Caco-2 (cell line): ENCODE measurements around the gene HKDC1. TPM values are rescaled to one million over a fixed set of nuclear protein-coding genes. Genes with fewer than 3 reads are reported as not detected.
"Not testable (repeated sequence)": the region's sequence is repeated elsewhere in the genome, so short reads cannot be mapped to it uniquely, and the experiment has no call there.

Source experiments
- BruUV-seq: library from RNA; stranded (reverse); fragments of 400-500 nt; replicated peaks from 2 replicates; lab custom pipeline; 2021; lab: Mats Ljungman, UMichigan
- CTCF ChIA-PET: fragments of 300-600 bp; sonication (Branson Sonifier 250); formaldehyde crosslinking; loops from one replicate; lab custom pipeline; 2022; ENCODE audit warnings: antibody characterized with exemption; lab: Charles Lee
- POLR2A ChIA-PET: fragments of 300-600 bp; sonication (Branson Sonifier 250); formaldehyde crosslinking; loops from one replicate; lab custom pipeline; 2022; ENCODE audit warnings: antibody characterized with exemption; lab: Charles Lee
- DNase-seq, 2 experiments: peaks; one replicate each; pipeline versions ENCODE4 v3.0.0 to v3.0.0-alpha.2; 2020 to 2022
- H3K27me3 ChIP-seq: replicated peaks from 2 replicates; pipeline ENCODE4 v1.6.0; 2011; ENCODE audit warnings: low read length; ENCODE audit not compliant: control insufficient read depth, insufficient read depth
- H3K36me3 ChIP-seq: 2 replicates; pipeline ENCODE4 v1.5.1; 2011; ENCODE audit warnings: low read length; ENCODE audit not compliant: control insufficient read depth, insufficient read depth
- H3K4me1 ChIP-seq: fragments of 250-450 bp; sonication (Bioruptor Pico); 2 replicates; pipeline ENCODE4 v1.5.1; 2020; ENCODE audit warnings: mild to moderate bottlenecking
- H3K4me3 ChIP-seq: 2 replicates; pipeline ENCODE4 v1.5.1; 2011; ENCODE audit warnings: low read depth, mild to moderate bottlenecking, control low read depth, low read length
- H3K9me3 ChIP-seq: fragments of 250-450 bp; sonication (Bioruptor Pico); 2 replicates; pipeline ENCODE4 v1.5.1; 2020; ENCODE audit warnings: mild to moderate bottlenecking, moderate library complexity
- H3K27ac Mint-ChIP-seq: one replicate; pipeline ENCODE4 v1.8.0; 2022; ENCODE audit warnings: mixed read lengths; ENCODE audit not compliant: unreplicated experiment
- H3K27me3 Mint-ChIP-seq: one replicate; pipeline ENCODE4 v1.8.0; 2022; ENCODE audit warnings: mixed read lengths; ENCODE audit not compliant: insufficient read depth, unreplicated experiment
- H3K36me3 Mint-ChIP-seq: one replicate; pipeline ENCODE4 v1.8.0; 2022; ENCODE audit warnings: mild to moderate bottlenecking, mixed read lengths; ENCODE audit not compliant: insufficient read depth, unreplicated experiment
- H3K4me1 Mint-ChIP-seq: one replicate; pipeline ENCODE4 v1.8.0; 2022; ENCODE audit warnings: low read depth, mixed read lengths; ENCODE audit not compliant: unreplicated experiment
- H3K4me3 Mint-ChIP-seq: one replicate; pipeline ENCODE4 v1.8.0; 2022; ENCODE audit warnings: mild to moderate bottlenecking, moderate library complexity, mixed read lengths; ENCODE audit not compliant: unreplicated experiment
- H3K9me3 Mint-ChIP-seq: one replicate; pipeline ENCODE4 v1.8.0; 2022; ENCODE audit warnings: mixed read lengths; ENCODE audit not compliant: unreplicated experiment
- intact Hi-C: fragments of 100-400 bp; cut with micrococcal nuclease; formaldehyde crosslinking; loops from one replicate; pipeline ENCODE4 v1.10.0; 2022; ENCODE audit not compliant: unreplicated experiment
- total RNA-seq: library from RNA; stranded (reverse); gene quantifications from 2 replicates; pipeline ENCODE4 v1.2.3, GENCODE V29; 2022
- TF ChIP-seq, protein P1 (sequence below), 2 experiments: fragments of 200-600 bp in 1 of 2; IDR thresholded peaks; 1 replicate in 1 of 2; 2 replicates in 1 of 2; pipeline versions ENCODE4 v1.5.1 to v1.8.0; 2011 to 2022; ENCODE audit warnings: antibody characterized with exemption in 1 of 2, control low read depth in 1 of 2, inconsistent platforms in 1 of 2, low read depth in 1 of 2, low read length in 1 of 2, mild to moderate bottlenecking in 1 of 2, moderate library complexity in 1 of 2; ENCODE audit not compliant: insufficient read depth in 1 of 2, severe bottlenecking in 1 of 2, unreplicated experiment in 1 of 2

Gene HKDC1
- total RNA-seq, 1 experiment from 2014 or later, result 24.5 TPM

DNA sequence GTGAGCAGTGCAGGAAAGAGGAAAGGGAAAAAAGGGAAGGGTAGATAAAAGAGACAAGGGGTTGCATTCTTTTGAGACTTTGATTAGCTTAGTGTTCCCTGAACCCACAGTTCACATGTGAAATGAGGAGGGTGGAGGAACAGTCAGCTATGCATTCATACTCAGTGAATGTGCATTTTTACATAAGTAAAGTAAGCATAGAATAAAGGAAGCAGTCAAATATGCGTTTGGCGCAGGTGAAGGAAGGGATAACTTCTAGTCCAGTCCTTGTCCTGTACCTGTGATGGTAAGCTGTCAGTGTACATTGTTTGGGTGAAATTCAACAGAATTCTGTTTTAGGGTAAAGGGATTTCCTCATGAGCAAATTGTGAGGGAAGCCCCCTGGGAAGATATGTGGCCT lies 86.3 kb downstream of the HKDC1 start:
- H3K27me3 Mint-ChIP-seq, result no peaks in the 10 kb centered on the region
- no TSS peak for BruUV-seq
- Histone ChIP-seq H3K27me3 (no peaks in the 10 kb centered on the region), H3K9me3 (no peaks in the 10 kb centered on the region), H3K36me3 (no peaks in the 10 kb centered on the region), H3K4me1 (peaks cover 4% of the 10 kb centered on the region), H3K4me3 (no peak overlapping the region)
- intact Hi-C loops, result no loop called here
- H3K27ac Mint-ChIP-seq, result no peak overlapping the region
- H3K9me3 Mint-ChIP-seq, result no peaks in the 10 kb centered on the region
- H3K4me1 Mint-ChIP-seq, result peaks cover 7% of the 10 kb centered on the region
- no peak for DNase-seq
- no peaks in the 10 kb centered on the region for H3K36me3 Mint-ChIP-seq
- POLR2A ChIA-PET, result no interaction called here
- CTCF ChIA-PET, result interaction anchor here (1.0 to 1.6 kb wide), 2 partner anchors 21 to 72 kb away, joined by 3 read pairs; no protein-coding TSS in a partner anchor
- TF ChIP-seq, protein P1, sequence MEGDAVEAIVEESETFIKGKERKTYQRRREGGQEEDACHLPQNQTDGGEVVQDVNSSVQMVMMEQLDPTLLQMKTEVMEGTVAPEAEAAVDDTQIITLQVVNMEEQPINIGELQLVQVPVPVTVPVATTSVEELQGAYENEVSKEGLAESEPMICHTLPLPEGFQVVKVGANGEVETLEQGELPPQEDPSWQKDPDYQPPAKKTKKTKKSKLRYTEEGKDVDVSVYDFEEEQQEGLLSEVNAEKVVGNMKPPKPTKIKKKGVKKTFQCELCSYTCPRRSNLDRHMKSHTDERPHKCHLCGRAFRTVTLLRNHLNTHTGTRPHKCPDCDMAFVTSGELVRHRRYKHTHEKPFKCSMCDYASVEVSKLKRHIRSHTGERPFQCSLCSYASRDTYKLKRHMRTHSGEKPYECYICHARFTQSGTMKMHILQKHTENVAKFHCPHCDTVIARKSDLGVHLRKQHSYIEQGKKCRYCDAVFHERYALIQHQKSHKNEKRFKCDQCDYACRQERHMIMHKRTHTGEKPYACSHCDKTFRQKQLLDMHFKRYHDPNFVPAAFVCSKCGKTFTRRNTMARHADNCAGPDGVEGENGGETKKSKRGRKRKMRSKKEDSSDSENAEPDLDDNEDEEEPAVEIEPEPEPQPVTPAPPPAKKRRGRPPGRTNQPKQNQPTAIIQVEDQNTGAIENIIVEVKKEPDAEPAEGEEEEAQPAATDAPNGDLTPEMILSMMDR (IDR thresholded peaks at IDR 0.05; ENCODE audit: insufficient read depth in 1 of 2, low read depth in 1 of 2, low read length in 1 of 2, severe bottlenecking in 1 of 2, unreplicated experiment in 1 of 2), result no peak
- H3K4me3 Mint-ChIP-seq, result no peak overlapping the region

DNA sequence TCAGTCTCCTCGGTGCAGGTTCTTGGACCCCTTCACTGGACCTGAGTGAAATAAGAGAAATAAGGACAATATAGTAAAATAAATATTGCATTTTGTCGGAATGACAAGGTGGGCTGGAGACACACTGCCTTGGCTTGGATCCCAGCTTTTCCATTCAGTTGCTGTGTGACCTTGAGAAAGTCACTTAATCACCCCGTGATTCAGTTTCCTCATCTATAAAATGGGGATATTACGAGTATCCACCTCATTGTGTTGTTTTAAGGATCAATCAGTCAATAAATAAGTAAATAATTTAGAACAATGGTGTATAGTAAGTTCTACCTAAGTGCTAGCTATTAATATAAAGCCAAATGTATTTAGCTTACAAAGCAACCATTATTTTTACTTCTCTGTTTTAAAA lies 87.3 kb downstream of the HKDC1 start:
- Mint-ChIP-seq H3K27ac (no peak overlapping the region), H3K36me3 (no peaks in the 10 kb centered on the region), H3K4me3 (no peak overlapping the region), H3K27me3 (no peaks in the 10 kb centered on the region), H3K9me3 (no peaks in the 10 kb centered on the region), H3K4me1 (peaks cover 7% of the 10 kb centered on the region)
- Histone ChIP-seq H3K4me3 (no peak overlapping the region), H3K9me3 (no peaks in the 10 kb centered on the region), H3K36me3 (no peaks in the 10 kb centered on the region), H3K4me1 (peaks cover 12% of the 10 kb centered on the region), H3K27me3 (no peaks in the 10 kb centered on the region)
- BruUV-seq, result no TSS peak
- TF ChIP-seq, protein P1 (IDR thresholded peaks at IDR 0.05; ENCODE audit: insufficient read depth in 1 of 2, low read depth in 1 of 2, low read length in 1 of 2, severe bottlenecking in 1 of 2, unreplicated experiment in 1 of 2), result no peak
- intact Hi-C loops, result no loop called here
- ChIA-PET CTCF (no interaction called here), POLR2A (no interaction called here)
- no peak for DNase-seq

DNA sequence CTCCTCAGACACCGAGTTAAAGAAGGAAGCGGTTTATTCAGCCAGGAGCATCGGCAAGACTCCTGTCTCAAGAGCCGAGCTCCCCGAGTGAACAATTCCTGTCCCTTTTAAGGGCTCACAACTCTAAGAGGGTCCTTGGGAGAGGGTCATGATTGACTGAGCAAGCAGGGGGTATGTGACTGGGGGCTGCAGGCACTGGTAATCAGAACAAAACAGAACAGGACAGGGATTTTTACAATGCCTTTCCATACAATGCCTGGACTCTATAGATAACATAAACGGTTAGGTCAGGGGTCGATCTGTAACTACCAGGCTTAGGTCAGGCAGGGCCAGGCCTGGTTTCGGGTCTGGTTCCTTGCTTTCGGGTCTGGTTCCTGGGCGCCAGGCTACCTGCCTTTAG lies 88.2 kb downstream of the HKDC1 start:
- H3K9me3 ChIP-seq, H3K4me3 Mint-ChIP-seq, H3K4me3 ChIP-seq, H3K27ac Mint-ChIP-seq, H3K36me3 Mint-ChIP-seq, H3K27me3 Mint-ChIP-seq, H3K9me3 Mint-ChIP-seq, H3K36me3 ChIP-seq, BruUV-seq, H3K4me1 Mint-ChIP-seq, POLR2A ChIA-PET, DNase-seq, H3K27me3 ChIP-seq, intact Hi-C loops: not testable (repeated sequence)
- CTCF ChIA-PET, result interaction anchor here (1.1 kb wide), 1 partner anchor 43 kb away, joined by 9 read pairs; no protein-coding TSS in a partner anchor
- peaks cover 17% of the 10 kb centered on the region for H3K4me1 ChIP-seq
